ENCODE results near the gene ADISSP. TPM values are rescaled to one million over a fixed set of nuclear protein-coding genes. Genes with fewer than 3 reads are reported as not detected.
A peak's percentile ranks its signal among the peaks of the same experiment; 100 is the strongest.

Gene ADISSP
- total RNA-seq, 5 donors from 2014 or later (not counting 1 experiment from before 2014, with no cell fraction given) = 16.2 to 28.7 (median 22.6) TPM

DNA sequence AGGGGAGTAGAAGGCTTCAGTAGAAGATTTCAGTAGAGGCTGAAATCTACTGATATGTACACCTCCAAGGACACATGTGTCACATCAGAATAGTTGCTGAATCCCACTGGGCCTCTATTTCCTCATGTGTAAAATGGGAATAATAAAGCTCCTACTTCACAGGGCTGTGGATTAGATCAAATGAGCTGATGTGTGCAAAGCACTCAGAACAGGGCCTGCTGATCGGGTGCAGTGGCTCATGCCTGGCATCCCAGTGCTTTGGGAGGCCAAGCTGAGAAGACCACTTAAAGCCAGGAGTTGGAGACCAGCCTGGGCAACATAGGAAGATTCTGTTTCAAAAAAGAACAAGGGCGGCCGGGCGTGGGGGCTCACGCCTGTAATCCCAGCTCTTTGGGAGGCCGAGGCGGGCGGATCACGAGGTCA is 44.7 kb upstream of the ADISSP start:
- CTCF ChIA-PET = interaction anchor here in 1 of 2 donors (0.6 to 2.5 kb wide), 3 partner anchors 25 to 46 kb away, joined by 3 to 6 read pairs (median 4); partner anchors contain the start of genes ADISSP and CENPB

DNA sequence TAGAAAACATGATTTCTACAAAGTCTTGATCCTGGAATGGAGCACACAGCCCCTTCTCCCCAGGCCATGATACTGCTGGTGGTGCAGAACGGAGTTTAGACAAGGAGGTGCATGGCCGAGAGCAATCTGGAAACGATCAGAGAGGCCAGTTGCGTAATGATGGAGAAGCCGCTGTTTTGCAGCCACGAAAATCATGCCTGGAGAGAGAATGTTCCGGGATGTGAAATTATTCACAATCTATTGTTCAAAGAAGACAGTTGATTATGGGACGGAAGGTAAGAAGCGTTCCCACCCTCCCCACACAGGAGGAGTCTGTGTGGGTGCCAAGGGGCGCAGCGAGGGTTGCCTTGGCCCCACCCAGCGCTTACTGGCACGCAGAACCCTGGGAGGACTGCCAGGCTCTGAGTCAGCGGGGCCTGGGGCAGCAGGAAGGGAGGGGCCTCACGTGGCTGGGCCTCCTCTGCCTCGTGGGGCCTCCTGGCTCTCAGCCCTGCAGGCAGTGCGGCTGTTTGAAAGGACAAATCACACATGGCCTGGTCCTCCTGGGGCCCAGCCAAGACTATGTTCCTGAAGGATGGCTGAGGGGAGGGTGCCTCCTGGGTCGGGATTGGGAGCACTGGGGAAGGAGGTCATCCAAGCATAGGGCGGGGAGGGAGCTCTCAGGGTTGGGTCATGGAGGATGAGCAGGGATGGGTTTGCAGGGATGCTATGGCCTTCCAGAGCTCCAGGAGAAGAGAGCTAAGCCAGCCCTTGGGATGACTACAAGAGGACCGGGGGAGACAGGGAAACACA is 44.1 kb upstream of the ADISSP start:
- Histone ChIP-seq H3K27me3 (replicated peaks in 1 of 2; ENCODE audit: control insufficient read depth in 2 of 2, extremely low read depth in 1 of 2, insufficient read depth in 2 of 2, low read length in 1 of 2) (no peaks in the 10 kb centered on the region), H3K27ac (ENCODE audit: low read length) (peak overlapping the region; percentile 94), H3K9me3 (no peaks in the 10 kb centered on the region), H3K36me3 (ENCODE audit: control insufficient read depth in 2 of 2, extremely low read depth in 1 of 2, insufficient read depth in 1 of 2, low read length in 1 of 2) (peaks cover 0 to 4% of the 10 kb centered on the region in 2 donors), H3K4me1 (ENCODE audit: control insufficient read depth in 1 of 2, extremely low read depth in 1 of 2, insufficient read depth in 2 of 2, low read length in 2 of 2) (peaks cover 50 to 92% of the 10 kb centered on the region in 2 experiments), H3K4me3 (ENCODE audit: control insufficient read depth in 1 of 2, extremely low read depth in 1 of 2, low read length in 1 of 2) (peak overlapping the region; percentile 52 to 68)
- ChIA-PET POLR2A (interaction anchor here (0.6 to 1.1 kb wide), 3 partner anchors 12 to 160 kb away, joined by 3 to 6 read pairs (median 3); no protein-coding TSS in a partner anchor), CTCF (interaction anchor here in 1 of 2 donors (0.6 to 2.5 kb wide), 6 partner anchors 9 to 1338 kb away, joined by 3 to 9 read pairs (median 4); partner anchors contain the start of genes ADISSP, AP5S1 and CENPB)
- H3K9me3 Mint-ChIP-seq = no peaks in the 10 kb centered on the region
- peaks cover 72 to 83% (median 82%) of the 10 kb centered on the region in 3 donors for H3K4me1 Mint-ChIP-seq
- H3K27ac Mint-ChIP-seq = peak overlapping the region; percentile 97 to 99
- peak; percentile 88 to 93 (median 90) for ATAC-seq (replicated peaks in 1 of 4)
- H3K27me3 Mint-ChIP-seq = no peaks in the 10 kb centered on the region
- peak; percentile 85 to 97 (median 92) for DNase-seq
- H3K4me3 Mint-ChIP-seq = peak overlapping the region; percentile 88 to 92 (median 90)
- WGBS (ENCODE audit: insufficient coverage) = 1% methylated on average over 11 of the region's 20 CpGs
- peaks cover 4% of the 10 kb centered on the region for H3K36me3 Mint-ChIP-seq

More for the DNA sequence above, 44.7 kb upstream of the ADISSP start:
- Histone ChIP-seq H3K36me3 (ENCODE audit: control insufficient read depth in 2 of 2, extremely low read depth in 1 of 2, insufficient read depth in 1 of 2, low read length in 1 of 2) (no peaks in the 10 kb centered on the region), H3K27ac (ENCODE audit: low read length) (peak overlapping the region; percentile 94), H3K27me3 (replicated peaks in 1 of 2; ENCODE audit: control insufficient read depth in 2 of 2, extremely low read depth in 1 of 2, insufficient read depth in 2 of 2, low read length in 1 of 2) (no peaks in the 10 kb centered on the region), H3K4me3 (ENCODE audit: control insufficient read depth in 1 of 2, extremely low read depth in 1 of 2, low read length in 1 of 2) (peak overlapping the region in 1 of 2 donors; percentile 52), H3K9me3 (no peaks in the 10 kb centered on the region), H3K4me1 (ENCODE audit: control insufficient read depth in 1 of 2, extremely low read depth in 1 of 2, insufficient read depth in 2 of 2, low read length in 2 of 2) (peaks cover 48 to 92% of the 10 kb centered on the region in 2 experiments)
- Mint-ChIP-seq H3K36me3 (no peaks in the 10 kb centered on the region), H3K9me3 (no peaks in the 10 kb centered on the region), H3K27me3 (no peaks in the 10 kb centered on the region), H3K4me1 (peaks cover 72 to 81% (median 80%) of the 10 kb centered on the region in 3 donors), H3K27ac (peak overlapping the region; percentile 97 to 99), H3K4me3 (peak overlapping the region; percentile 88 to 92 (median 90))
- no peak for ATAC-seq (replicated peaks in 1 of 4)
- POLR2A ChIA-PET = interaction anchor here in 1 of 2 donors (1.1 kb wide), 1 partner anchor 13 kb away, joined by 3 read pairs; no protein-coding TSS in a partner anchor
- DNase-seq = no peak
- WGBS (ENCODE audit: insufficient coverage) = 100% methylated on average over 5 of the region's 9 CpGs

DNA sequence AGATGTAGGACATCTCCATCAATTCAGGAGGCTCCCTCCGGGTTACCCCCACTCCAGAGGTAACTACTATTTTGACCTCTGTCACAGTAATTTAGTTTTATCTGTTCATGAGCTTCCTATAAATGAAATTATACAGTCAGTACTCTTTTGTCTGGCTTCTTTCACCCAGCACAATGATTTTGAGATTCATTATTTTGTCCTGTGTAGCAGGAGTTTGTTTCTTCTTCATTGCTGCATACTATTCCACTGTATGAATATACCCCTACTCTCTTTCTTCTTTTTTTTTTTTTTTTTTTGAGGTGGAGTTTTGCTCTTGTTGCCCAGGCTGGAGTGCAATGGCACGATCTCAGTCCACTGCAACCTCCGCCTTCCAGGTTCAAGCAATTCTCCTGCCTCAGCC is 41.0 kb upstream of the ADISSP start:
- ChIA-PET CTCF (interaction anchor here in 1 of 2 donors (1.3 kb wide), 1 partner anchor 12 kb away, joined by 10 read pairs; the partner anchor contains the start of gene AP5S1), POLR2A (interaction anchor here in 1 of 2 donors (1.2 kb wide), 1 partner anchor 12 kb away, joined by 13 read pairs; the partner anchor contains the start of gene AP5S1)
- H3K4me3 Mint-ChIP-seq = peak overlapping the region in 1 of 3 donors; percentile 37
- peaks cover 33 to 88% of the 10 kb centered on the region in 2 experiments for H3K4me1 ChIP-seq (ENCODE audit: control insufficient read depth in 1 of 2, extremely low read depth in 1 of 2, insufficient read depth in 2 of 2, low read length in 2 of 2)
- WGBS (ENCODE audit: insufficient coverage) = 100% methylated on average over 1 of the region's 3 CpGs
- no peaks in the 10 kb centered on the region for H3K27me3 ChIP-seq (replicated peaks in 1 of 2; ENCODE audit: control insufficient read depth in 2 of 2, extremely low read depth in 1 of 2, insufficient read depth in 2 of 2, low read length in 1 of 2)
- no peaks in the 10 kb centered on the region for H3K9me3 ChIP-seq
- H3K27ac ChIP-seq (ENCODE audit: low read length) = peak overlapping the region; percentile 47
- peaks cover 10 to 31% of the 10 kb centered on the region in 2 donors for H3K36me3 ChIP-seq (ENCODE audit: control insufficient read depth in 2 of 2, extremely low read depth in 1 of 2, insufficient read depth in 1 of 2, low read length in 1 of 2)
- DNase-seq (no peak), ATAC-seq (replicated peaks in 1 of 4) (no peak)
- no peaks in the 10 kb centered on the region for H3K27me3 Mint-ChIP-seq
- peak overlapping the region; percentile 92 to 93 for H3K27ac Mint-ChIP-seq
- H3K9me3 Mint-ChIP-seq = no peaks in the 10 kb centered on the region
- H3K36me3 Mint-ChIP-seq = peaks cover 28% of the 10 kb centered on the region
- H3K4me1 Mint-ChIP-seq = peaks cover 72 to 81% (median 77%) of the 10 kb centered on the region in 3 donors
- H3K4me3 ChIP-seq (ENCODE audit: control insufficient read depth in 1 of 2, extremely low read depth in 1 of 2, low read length in 1 of 2) = no peak overlapping the region

DNA sequence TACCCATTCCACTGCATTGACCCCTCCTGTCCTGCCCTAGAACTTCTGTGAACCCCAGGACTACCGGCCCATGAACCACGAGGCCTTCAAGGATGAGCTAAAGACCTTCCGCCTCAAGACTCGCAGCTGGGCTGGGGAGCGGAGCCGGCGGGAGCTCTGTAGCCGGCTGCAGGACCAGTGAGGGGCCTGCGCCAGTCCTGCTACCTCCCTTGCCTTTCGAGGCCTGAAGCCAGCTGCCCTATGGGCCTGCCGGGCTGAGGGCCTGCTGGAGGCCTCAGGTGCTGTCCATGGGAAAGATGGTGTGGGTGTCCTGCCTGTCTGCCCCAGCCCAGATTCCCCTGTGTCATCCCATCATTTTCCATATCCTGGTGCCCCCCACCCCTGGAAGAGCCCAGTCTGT is 37.2 kb upstream of the ADISSP start:
- Mint-ChIP-seq H3K36me3 (peaks cover 59% of the 10 kb centered on the region), H3K27me3 (no peaks in the 10 kb centered on the region), H3K4me3 (no peak overlapping the region), H3K4me1 (peaks cover 64 to 82% (median 70%) of the 10 kb centered on the region in 3 donors), H3K9me3 (no peaks in the 10 kb centered on the region), H3K27ac (peak overlapping the region; percentile 30 to 81)
- DNase-seq (no peak), ATAC-seq (replicated peaks in 1 of 4) (no peak)
- ChIA-PET POLR2A (no interaction called here), CTCF (no interaction called here)
- H3K4me3 ChIP-seq (ENCODE audit: control insufficient read depth in 1 of 2, extremely low read depth in 1 of 2, low read length in 1 of 2) = no peak overlapping the region
- 93% methylated on average over 7 of the region's 11 CpGs for WGBS (ENCODE audit: insufficient coverage)
- H3K27ac ChIP-seq (ENCODE audit: low read length) = no peak overlapping the region
- H3K27me3 ChIP-seq (replicated peaks in 1 of 2; ENCODE audit: control insufficient read depth in 2 of 2, extremely low read depth in 1 of 2, insufficient read depth in 2 of 2, low read length in 1 of 2) = no peaks in the 10 kb centered on the region
- no peaks in the 10 kb centered on the region for H3K9me3 ChIP-seq
- H3K4me1 ChIP-seq (ENCODE audit: control insufficient read depth in 1 of 2, extremely low read depth in 1 of 2, insufficient read depth in 2 of 2, low read length in 2 of 2) = peaks cover 24 to 88% of the 10 kb centered on the region in 2 experiments
- peaks cover 31 to 69% of the 10 kb centered on the region in 2 donors for H3K36me3 ChIP-seq (ENCODE audit: control insufficient read depth in 2 of 2, extremely low read depth in 1 of 2, insufficient read depth in 1 of 2, low read length in 1 of 2)

DNA sequence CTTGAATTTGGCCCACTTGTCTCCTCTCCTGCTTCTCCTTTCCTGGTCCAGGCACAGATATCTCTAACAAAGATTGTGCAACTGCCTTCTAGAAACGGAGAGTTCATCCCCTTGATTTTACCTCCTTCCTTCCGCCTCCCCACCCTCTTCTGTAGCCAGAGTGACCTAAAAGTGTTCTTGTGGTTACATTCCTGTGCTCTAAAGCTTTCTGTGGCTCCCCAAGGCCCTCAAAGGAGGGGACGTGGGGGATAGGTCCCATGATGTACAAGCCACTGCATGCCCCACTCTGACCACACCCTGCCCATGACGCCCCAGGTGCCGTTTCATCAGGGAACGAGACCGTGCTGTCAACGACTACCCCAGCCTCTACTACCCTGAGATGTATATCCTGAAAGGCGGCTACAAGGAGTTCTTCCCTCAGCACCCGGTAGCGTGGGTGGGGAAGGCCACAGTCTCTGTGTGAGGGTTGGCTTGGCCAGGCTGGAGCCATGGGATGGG is 36.8 kb upstream of the ADISSP start:
- H3K4me3 ChIP-seq (ENCODE audit: control insufficient read depth in 1 of 2, extremely low read depth in 1 of 2, low read length in 1 of 2) = no peak overlapping the region
- H3K27ac Mint-ChIP-seq = peak overlapping the region; percentile 99 to 100
- peaks cover 28 to 89% of the 10 kb centered on the region in 2 experiments for H3K4me1 ChIP-seq (ENCODE audit: control insufficient read depth in 1 of 2, extremely low read depth in 1 of 2, insufficient read depth in 2 of 2, low read length in 2 of 2)
- H3K36me3 Mint-ChIP-seq = peaks cover 62% of the 10 kb centered on the region
- no peak overlapping the region for H3K4me3 Mint-ChIP-seq
- no peaks in the 10 kb centered on the region for H3K27me3 ChIP-seq (replicated peaks in 1 of 2; ENCODE audit: control insufficient read depth in 2 of 2, extremely low read depth in 1 of 2, insufficient read depth in 2 of 2, low read length in 1 of 2)
- no peaks in the 10 kb centered on the region for H3K9me3 ChIP-seq
- 63% methylated on average over 1 of the region's 11 CpGs for WGBS (ENCODE audit: insufficient coverage)
- ChIA-PET CTCF (no interaction called here), POLR2A (no interaction called here)
- H3K27ac ChIP-seq (ENCODE audit: low read length) = peak overlapping the region; percentile 45
- H3K36me3 ChIP-seq (ENCODE audit: control insufficient read depth in 2 of 2, extremely low read depth in 1 of 2, insufficient read depth in 1 of 2, low read length in 1 of 2) = peaks cover 31 to 71% of the 10 kb centered on the region in 2 donors
- peaks cover 68 to 85% (median 73%) of the 10 kb centered on the region in 3 donors for H3K4me1 Mint-ChIP-seq
- DNase-seq = no peak
- no peak for ATAC-seq (replicated peaks in 1 of 4)
- H3K9me3 Mint-ChIP-seq = no peaks in the 10 kb centered on the region
- no peaks in the 10 kb centered on the region for H3K27me3 Mint-ChIP-seq

DNA sequence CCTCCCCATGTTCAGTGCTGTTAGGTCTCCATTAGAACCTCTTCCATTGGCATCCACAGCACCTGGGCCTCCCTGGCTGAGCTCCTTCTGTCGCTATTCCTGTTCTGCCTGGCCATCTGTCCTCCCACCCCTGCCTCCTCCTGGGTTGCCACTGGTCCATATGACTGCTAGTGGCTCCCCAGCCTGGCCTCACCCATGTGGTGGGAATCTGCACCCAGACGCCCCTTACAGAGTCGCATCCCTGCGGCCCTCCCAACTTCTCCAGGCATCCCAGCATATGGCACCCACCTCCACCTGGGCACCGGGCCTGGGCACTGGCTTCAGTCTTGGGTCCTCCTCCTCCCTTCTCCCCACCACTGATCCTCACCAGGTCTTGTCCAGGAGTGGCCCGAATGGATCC is 36.3 kb upstream of the ADISSP start:
- CTCF ChIA-PET = no interaction called here
- WGBS (ENCODE audit: insufficient coverage) = 90% methylated on average over 6 of the region's 6 CpGs

More for the DNA sequence above, 36.3 kb upstream of the ADISSP start:
- H3K4me3 ChIP-seq (ENCODE audit: control insufficient read depth in 1 of 2, extremely low read depth in 1 of 2, low read length in 1 of 2) = no peak overlapping the region
- Mint-ChIP-seq H3K27me3 (no peaks in the 10 kb centered on the region), H3K4me3 (no peak overlapping the region), H3K36me3 (peaks cover 67% of the 10 kb centered on the region), H3K9me3 (no peaks in the 10 kb centered on the region), H3K27ac (peak overlapping the region; percentile 99 to 100), H3K4me1 (peaks cover 72 to 90% (median 77%) of the 10 kb centered on the region in 3 donors)
- ATAC-seq (replicated peaks in 1 of 4) (no peak), DNase-seq (no peak)
- peaks cover 29 to 93% of the 10 kb centered on the region in 2 experiments for H3K4me1 ChIP-seq (ENCODE audit: control insufficient read depth in 1 of 2, extremely low read depth in 1 of 2, insufficient read depth in 2 of 2, low read length in 2 of 2)
- peak overlapping the region; percentile 45 for H3K27ac ChIP-seq (ENCODE audit: low read length)
- H3K27me3 ChIP-seq (replicated peaks in 1 of 2; ENCODE audit: control insufficient read depth in 2 of 2, extremely low read depth in 1 of 2, insufficient read depth in 2 of 2, low read length in 1 of 2) = no peaks in the 10 kb centered on the region
- no peaks in the 10 kb centered on the region for H3K9me3 ChIP-seq
- POLR2A ChIA-PET = no interaction called here
- peaks cover 31 to 72% of the 10 kb centered on the region in 2 donors for H3K36me3 ChIP-seq (ENCODE audit: control insufficient read depth in 2 of 2, extremely low read depth in 1 of 2, insufficient read depth in 1 of 2, low read length in 1 of 2)
